ENCODE measurements around the gene GNA12.

Gene GNA12

DNA sequence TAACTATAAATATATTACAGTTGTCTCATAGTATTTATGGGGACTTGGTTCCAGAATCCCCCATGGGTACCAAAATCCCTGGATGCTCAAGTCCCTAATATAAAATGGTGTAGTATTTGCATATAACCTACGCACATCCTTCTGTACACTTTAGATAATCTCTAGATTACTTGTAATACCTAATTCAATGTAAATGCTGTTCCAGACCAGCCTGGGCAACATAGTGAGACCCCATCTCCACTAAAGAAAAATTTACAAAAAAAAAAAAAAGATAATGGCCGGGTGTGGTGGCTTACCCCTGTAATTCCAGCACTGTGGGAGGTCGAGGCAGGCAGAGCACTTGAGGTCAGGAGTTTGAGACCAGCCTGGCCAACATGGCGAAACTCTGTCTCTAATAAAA is 17.4 kb upstream of the GNA12 start:
- no peaks in the 10 kb centered on the region for H4K20me1 ChIP-seq (ENCODE audit: low read depth, low read length)
- H3F3A ChIP-seq (ENCODE audit: insufficient read depth): no peaks in the 10 kb centered on the region
- H3K27me3 ChIP-seq (ENCODE audit: low read length): no peaks in the 10 kb centered on the region

DNA sequence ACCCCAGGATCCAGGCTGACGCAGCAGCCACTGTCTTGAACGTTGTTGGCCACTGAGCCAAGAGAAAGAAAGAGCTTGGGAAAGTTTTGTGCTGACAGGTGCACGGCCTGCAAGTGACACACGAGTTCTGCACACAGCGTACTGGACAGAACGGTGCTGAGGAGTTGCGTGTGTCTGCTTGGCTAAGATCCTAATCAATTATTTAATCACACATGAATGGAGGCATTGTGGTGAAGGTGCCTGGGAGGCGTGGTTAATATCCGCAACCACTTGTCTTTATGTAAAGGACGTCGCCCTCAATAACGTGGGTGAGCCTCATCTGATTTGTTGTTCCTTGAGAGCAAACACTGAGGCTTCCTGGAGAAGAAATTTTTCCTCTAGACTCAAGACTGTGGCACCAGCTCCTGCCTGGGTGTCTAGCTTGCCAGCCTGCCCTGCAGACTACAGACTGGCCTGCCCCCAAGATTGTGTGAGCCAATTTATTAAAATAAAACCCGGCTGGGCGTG is 16.6 kb upstream of the GNA12 start:
- H3K4me2 ChIP-seq (ENCODE audit: low read depth, low read length, poor library complexity, severe bottlenecking): no peak overlapping the region
- no peaks in the 10 kb centered on the region for H3K36me3 ChIP-seq (ENCODE audit: low read length)
- H3K9ac ChIP-seq (ENCODE audit: low read length): no peak overlapping the region
- TF ChIP-seq EZH2phosphoT487 (conservative IDR thresholded peaks at IDR 0.05; ENCODE audit: low read length): no peak
- TF ChIP-seq, protein P1, sequence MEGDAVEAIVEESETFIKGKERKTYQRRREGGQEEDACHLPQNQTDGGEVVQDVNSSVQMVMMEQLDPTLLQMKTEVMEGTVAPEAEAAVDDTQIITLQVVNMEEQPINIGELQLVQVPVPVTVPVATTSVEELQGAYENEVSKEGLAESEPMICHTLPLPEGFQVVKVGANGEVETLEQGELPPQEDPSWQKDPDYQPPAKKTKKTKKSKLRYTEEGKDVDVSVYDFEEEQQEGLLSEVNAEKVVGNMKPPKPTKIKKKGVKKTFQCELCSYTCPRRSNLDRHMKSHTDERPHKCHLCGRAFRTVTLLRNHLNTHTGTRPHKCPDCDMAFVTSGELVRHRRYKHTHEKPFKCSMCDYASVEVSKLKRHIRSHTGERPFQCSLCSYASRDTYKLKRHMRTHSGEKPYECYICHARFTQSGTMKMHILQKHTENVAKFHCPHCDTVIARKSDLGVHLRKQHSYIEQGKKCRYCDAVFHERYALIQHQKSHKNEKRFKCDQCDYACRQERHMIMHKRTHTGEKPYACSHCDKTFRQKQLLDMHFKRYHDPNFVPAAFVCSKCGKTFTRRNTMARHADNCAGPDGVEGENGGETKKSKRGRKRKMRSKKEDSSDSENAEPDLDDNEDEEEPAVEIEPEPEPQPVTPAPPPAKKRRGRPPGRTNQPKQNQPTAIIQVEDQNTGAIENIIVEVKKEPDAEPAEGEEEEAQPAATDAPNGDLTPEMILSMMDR (IDR thresholded peaks at IDR 0.05; ENCODE audit: insufficient read depth, low read length, poor library complexity, severe bottlenecking): no peak
- no peak overlapping the region for H3K27ac ChIP-seq (ENCODE audit: low read depth, low read length)
- H3K27me3 ChIP-seq (ENCODE audit: low read length): no peaks in the 10 kb centered on the region
- H3F3A ChIP-seq (ENCODE audit: insufficient read depth): no peaks in the 10 kb centered on the region
- no peaks in the 10 kb centered on the region for H3K79me2 ChIP-seq (ENCODE audit: insufficient read depth, low read length)
- H3K9me2 ChIP-seq (replicated peaks; ENCODE audit: insufficient read depth, low read length): no peaks in the 10 kb centered on the region
- H2AFZ ChIP-seq (ENCODE audit: low read depth, low read length, severe bottlenecking): no peak overlapping the region
- H3K9me3 ChIP-seq (ENCODE audit: insufficient read depth, low read length): no peaks in the 10 kb centered on the region
- no peaks in the 10 kb centered on the region for H4K20me1 ChIP-seq (ENCODE audit: low read depth, low read length)
- no peak overlapping the region for H3K4me3 ChIP-seq (ENCODE audit: insufficient read depth, low read length, poor library complexity, severe bottlenecking)

More for the DNA sequence above, 17.4 kb upstream of the GNA12 start:
- no peak overlapping the region for H2AFZ ChIP-seq (ENCODE audit: low read depth, low read length, severe bottlenecking)
- H3K36me3 ChIP-seq (ENCODE audit: low read length): no peaks in the 10 kb centered on the region
- no peaks in the 10 kb centered on the region for H3K9me3 ChIP-seq (ENCODE audit: insufficient read depth, low read length)
- H3K9ac ChIP-seq (ENCODE audit: low read length): no peak overlapping the region
- H3K27ac ChIP-seq (ENCODE audit: low read depth, low read length): no peak overlapping the region
- H3K79me2 ChIP-seq (ENCODE audit: insufficient read depth, low read length): no peaks in the 10 kb centered on the region
- H3K4me2 ChIP-seq (ENCODE audit: low read depth, low read length, poor library complexity, severe bottlenecking): no peak overlapping the region
- H3K4me3 ChIP-seq (ENCODE audit: insufficient read depth, low read length, poor library complexity, severe bottlenecking): no peak overlapping the region
- H3K9me2 ChIP-seq (replicated peaks; ENCODE audit: insufficient read depth, low read length): no peaks in the 10 kb centered on the region
- no peak for TF ChIP-seq EZH2phosphoT487 (conservative IDR thresholded peaks at IDR 0.05; ENCODE audit: low read length)
- TF ChIP-seq, protein P1 (IDR thresholded peaks at IDR 0.05; ENCODE audit: insufficient read depth, low read length, poor library complexity, severe bottlenecking): no peak

DNA sequence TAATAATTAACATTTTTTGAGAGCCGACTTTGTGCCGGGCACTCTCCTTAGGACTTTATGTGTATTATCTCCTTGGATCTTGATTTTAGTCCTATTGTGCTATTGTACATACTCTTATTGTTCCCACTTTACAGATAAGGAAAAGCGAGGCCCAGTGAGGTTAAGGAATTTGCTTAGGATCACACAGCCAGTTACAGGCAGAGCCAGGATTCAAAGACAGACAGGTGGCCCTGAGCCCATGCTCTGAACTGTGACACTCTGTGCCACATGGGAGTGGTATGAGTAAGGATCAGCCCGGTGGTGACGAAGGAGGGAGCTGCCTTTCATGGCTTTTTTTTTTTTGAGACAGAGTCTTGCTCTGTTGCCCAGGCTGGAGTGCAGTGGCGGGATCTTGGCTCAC is 15.8 kb upstream of the GNA12 start:
- no peaks in the 10 kb centered on the region for H3F3A ChIP-seq (ENCODE audit: insufficient read depth)
- no peaks in the 10 kb centered on the region for H3K36me3 ChIP-seq (ENCODE audit: low read length)
- no peak overlapping the region for H3K4me2 ChIP-seq (ENCODE audit: low read depth, low read length, poor library complexity, severe bottlenecking)
- no peaks in the 10 kb centered on the region for H3K79me2 ChIP-seq (ENCODE audit: insufficient read depth, low read length)
- no peaks in the 10 kb centered on the region for H4K20me1 ChIP-seq (ENCODE audit: low read depth, low read length)
- H3K4me3 ChIP-seq (ENCODE audit: insufficient read depth, low read length, poor library complexity, severe bottlenecking): no peak overlapping the region
- no peaks in the 10 kb centered on the region for H3K9me2 ChIP-seq (replicated peaks; ENCODE audit: insufficient read depth, low read length)
- H2AFZ ChIP-seq (ENCODE audit: low read depth, low read length, severe bottlenecking): no peak overlapping the region
- H3K9ac ChIP-seq (ENCODE audit: low read length): no peak overlapping the region
- no peaks in the 10 kb centered on the region for H3K9me3 ChIP-seq (ENCODE audit: insufficient read depth, low read length)
- TF ChIP-seq, protein P1 (IDR thresholded peaks at IDR 0.05; ENCODE audit: insufficient read depth, low read length, poor library complexity, severe bottlenecking): no peak
- no peak for TF ChIP-seq EZH2phosphoT487 (conservative IDR thresholded peaks at IDR 0.05; ENCODE audit: low read length)
- no peaks in the 10 kb centered on the region for H3K27me3 ChIP-seq (ENCODE audit: low read length)
- H3K27ac ChIP-seq (ENCODE audit: low read depth, low read length): no peak overlapping the region

All from SU-DHL-6 (cell line).